ENCODE results near the gene CLIC2.

Gene CLIC2

DNA sequence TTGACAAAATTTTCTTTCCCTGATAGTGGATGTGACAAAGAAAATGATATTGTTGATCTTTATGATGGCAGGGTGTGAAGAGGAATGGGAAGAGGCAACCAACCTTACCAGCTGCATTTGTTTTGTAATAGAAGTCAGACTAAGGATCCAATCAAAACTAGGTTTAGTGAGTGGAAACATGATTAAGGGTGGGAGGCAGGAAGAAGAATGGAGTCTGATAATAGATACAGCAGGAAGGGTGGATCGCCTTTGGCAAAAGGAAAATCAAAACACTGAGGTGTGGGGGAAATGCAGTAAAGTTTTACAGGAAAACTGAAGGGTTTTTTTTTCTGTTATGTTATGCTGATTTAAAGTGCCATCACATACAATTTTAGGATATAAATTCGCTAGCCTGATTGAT, 3.4 kb downstream of the CLIC2 start:
- no peak overlapping the region for H3K4me3 ChIP-seq (ENCODE audit: low read depth, low read length)
- no peak for DNase-seq (ENCODE audit: low read depth)
- TF ChIP-seq, protein P1, sequence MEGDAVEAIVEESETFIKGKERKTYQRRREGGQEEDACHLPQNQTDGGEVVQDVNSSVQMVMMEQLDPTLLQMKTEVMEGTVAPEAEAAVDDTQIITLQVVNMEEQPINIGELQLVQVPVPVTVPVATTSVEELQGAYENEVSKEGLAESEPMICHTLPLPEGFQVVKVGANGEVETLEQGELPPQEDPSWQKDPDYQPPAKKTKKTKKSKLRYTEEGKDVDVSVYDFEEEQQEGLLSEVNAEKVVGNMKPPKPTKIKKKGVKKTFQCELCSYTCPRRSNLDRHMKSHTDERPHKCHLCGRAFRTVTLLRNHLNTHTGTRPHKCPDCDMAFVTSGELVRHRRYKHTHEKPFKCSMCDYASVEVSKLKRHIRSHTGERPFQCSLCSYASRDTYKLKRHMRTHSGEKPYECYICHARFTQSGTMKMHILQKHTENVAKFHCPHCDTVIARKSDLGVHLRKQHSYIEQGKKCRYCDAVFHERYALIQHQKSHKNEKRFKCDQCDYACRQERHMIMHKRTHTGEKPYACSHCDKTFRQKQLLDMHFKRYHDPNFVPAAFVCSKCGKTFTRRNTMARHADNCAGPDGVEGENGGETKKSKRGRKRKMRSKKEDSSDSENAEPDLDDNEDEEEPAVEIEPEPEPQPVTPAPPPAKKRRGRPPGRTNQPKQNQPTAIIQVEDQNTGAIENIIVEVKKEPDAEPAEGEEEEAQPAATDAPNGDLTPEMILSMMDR (IDR thresholded peaks at IDR 0.05; ENCODE audit: low read depth, low read length): no peak
- TF ChIP-seq POLR2A (IDR thresholded peaks at IDR 0.05; ENCODE audit: extremely low read depth, insufficient read length) (no peak), MYC (IDR thresholded peaks at IDR 0.05; ENCODE audit: low read depth, low read length) (no peak)
- TF ChIP-seq, protein P2, sequence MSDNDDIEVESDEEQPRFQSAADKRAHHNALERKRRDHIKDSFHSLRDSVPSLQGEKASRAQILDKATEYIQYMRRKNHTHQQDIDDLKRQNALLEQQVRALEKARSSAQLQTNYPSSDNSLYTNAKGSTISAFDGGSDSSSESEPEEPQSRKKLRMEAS (IDR thresholded peaks at IDR 0.05; ENCODE audit: low read depth, low read length): no peak

GRCh38 chrX:155329293-155329692, 5.1 kb downstream of the CLIC2 start:
- no peak for DNase-seq (ENCODE audit: low read depth)
- no peak overlapping the region for H3K4me3 ChIP-seq (ENCODE audit: low read depth, low read length)
- TF ChIP-seq, protein P1 (IDR thresholded peaks at IDR 0.05; ENCODE audit: low read depth, low read length): no peak
- TF ChIP-seq, protein P2 (IDR thresholded peaks at IDR 0.05; ENCODE audit: low read depth, low read length): no peak
- TF ChIP-seq POLR2A (IDR thresholded peaks at IDR 0.05; ENCODE audit: extremely low read depth, insufficient read length) (no peak), MYC (IDR thresholded peaks at IDR 0.05; ENCODE audit: low read depth, low read length) (no peak)

DNA sequence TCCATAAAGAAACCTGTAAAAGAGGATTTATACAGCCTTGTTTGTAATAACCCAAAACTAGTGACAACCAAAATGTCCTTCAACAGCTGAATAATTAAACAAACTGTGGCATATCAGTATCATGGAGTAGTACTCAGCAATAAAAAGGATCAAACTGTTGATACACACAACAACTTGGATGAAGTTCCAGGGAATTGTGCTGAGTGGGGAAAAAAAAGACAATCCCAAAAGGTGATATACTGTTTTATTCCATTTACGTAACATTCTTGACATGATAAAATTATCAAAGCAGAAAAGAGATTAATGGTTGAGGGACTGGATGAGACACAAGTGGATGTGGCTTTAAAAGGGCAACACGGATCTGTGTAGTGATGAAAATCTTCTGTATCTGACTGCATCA, 7.8 kb downstream of the CLIC2 start:
- TF ChIP-seq POLR2A (IDR thresholded peaks at IDR 0.05; ENCODE audit: extremely low read depth, insufficient read length) (no peak), MYC (IDR thresholded peaks at IDR 0.05; ENCODE audit: low read depth, low read length) (no peak)
- TF ChIP-seq, protein P2 (IDR thresholded peaks at IDR 0.05; ENCODE audit: low read depth, low read length): no peak
- TF ChIP-seq, protein P1 (IDR thresholded peaks at IDR 0.05; ENCODE audit: low read depth, low read length): no peak
- DNase-seq (ENCODE audit: low read depth): no peak
- H3K4me3 ChIP-seq (ENCODE audit: low read depth, low read length): no peak overlapping the region

GRCh38 chrX:155314260-155314659, 20.2 kb downstream of the CLIC2 start:
- no peak for DNase-seq (ENCODE audit: low read depth)
- no peak overlapping the region for H3K4me3 ChIP-seq (ENCODE audit: low read depth, low read length)
- TF ChIP-seq, protein P2 (IDR thresholded peaks at IDR 0.05; ENCODE audit: low read depth, low read length): no peak

DNA sequence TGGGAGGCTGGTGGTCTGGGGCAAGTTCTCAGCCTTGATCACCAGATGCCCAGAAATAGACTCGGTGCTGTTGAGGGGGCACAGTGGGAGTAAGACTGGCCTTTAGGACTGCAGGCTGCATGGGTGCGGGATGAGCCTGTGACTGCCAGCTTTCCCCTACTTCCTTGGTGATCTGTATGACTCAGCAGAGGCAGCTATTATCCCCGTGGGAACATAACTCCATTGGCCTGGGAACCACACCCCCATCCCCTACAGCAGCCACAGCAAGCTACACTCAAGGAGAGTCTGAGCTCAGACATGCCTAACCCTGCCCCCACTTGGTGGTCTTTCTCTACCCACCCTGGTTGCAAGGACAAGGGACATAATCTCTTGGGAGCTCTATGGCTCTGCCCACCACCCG, 20.6 kb downstream of the CLIC2 start:
- DNase-seq (ENCODE audit: low read depth): peak; percentile 21
- TF ChIP-seq, protein P1 (IDR thresholded peaks at IDR 0.05; ENCODE audit: low read depth, low read length): no peak
- TF ChIP-seq MYC (IDR thresholded peaks at IDR 0.05; ENCODE audit: low read depth, low read length) (no peak), POLR2A (IDR thresholded peaks at IDR 0.05; ENCODE audit: extremely low read depth, insufficient read length) (no peak)
- TF ChIP-seq, protein P2 (IDR thresholded peaks at IDR 0.05; ENCODE audit: low read depth, low read length): no peak
- no peak overlapping the region for H3K4me3 ChIP-seq (ENCODE audit: low read depth, low read length)

DNA sequence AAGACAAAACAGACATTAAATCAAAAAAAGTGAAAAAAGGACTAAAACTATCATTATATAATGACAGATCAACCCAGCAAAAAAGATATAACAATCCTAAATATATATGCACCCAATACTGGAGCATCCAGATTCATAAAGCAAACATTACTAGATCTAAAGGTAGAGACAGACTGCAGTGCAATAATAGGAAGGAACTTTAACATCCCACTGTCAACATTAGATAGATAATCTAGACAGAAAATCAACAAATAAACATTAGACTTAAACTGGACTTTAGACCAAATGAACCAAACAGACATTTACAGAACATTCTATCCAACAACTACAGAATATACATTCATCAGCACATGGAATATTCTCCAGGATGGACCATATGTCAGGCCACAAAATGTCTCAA, 40.6 kb downstream of the CLIC2 start:
- no peak overlapping the region for H3K4me3 ChIP-seq (ENCODE audit: low read depth, low read length)
- no peak for DNase-seq (ENCODE audit: low read depth)
- TF ChIP-seq, protein P1 (IDR thresholded peaks at IDR 0.05; ENCODE audit: low read depth, low read length): no peak
- no peak for TF ChIP-seq MYC (IDR thresholded peaks at IDR 0.05; ENCODE audit: low read depth, low read length)
- TF ChIP-seq POLR2A (IDR thresholded peaks at IDR 0.05; ENCODE audit: extremely low read depth, insufficient read length): no peak
- TF ChIP-seq, protein P2 (IDR thresholded peaks at IDR 0.05; ENCODE audit: low read depth, low read length): no peak
